HG02763 (cell line): ENCODE data around the gene DMAP1.
"Not testable (repeated sequence)": the region's sequence is repeated elsewhere in the genome, so short reads cannot be mapped to it uniquely, and the experiment has no call there.

ENCODE experiments used
- ATAC-seq: cut with Tn5 transposase; IDR thresholded peaks from one replicate; pipeline ENCODE4 v1.9.1; 2021; ENCODE audit warnings: mild to moderate bottlenecking, moderate library complexity; ENCODE audit not compliant: unreplicated experiment

DMAP1 gene, protein sequence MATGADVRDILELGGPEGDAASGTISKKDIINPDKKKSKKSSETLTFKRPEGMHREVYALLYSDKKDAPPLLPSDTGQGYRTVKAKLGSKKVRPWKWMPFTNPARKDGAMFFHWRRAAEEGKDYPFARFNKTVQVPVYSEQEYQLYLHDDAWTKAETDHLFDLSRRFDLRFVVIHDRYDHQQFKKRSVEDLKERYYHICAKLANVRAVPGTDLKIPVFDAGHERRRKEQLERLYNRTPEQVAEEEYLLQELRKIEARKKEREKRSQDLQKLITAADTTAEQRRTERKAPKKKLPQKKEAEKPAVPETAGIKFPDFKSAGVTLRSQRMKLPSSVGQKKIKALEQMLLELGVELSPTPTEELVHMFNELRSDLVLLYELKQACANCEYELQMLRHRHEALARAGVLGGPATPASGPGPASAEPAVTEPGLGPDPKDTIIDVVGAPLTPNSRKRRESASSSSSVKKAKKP

DNA sequence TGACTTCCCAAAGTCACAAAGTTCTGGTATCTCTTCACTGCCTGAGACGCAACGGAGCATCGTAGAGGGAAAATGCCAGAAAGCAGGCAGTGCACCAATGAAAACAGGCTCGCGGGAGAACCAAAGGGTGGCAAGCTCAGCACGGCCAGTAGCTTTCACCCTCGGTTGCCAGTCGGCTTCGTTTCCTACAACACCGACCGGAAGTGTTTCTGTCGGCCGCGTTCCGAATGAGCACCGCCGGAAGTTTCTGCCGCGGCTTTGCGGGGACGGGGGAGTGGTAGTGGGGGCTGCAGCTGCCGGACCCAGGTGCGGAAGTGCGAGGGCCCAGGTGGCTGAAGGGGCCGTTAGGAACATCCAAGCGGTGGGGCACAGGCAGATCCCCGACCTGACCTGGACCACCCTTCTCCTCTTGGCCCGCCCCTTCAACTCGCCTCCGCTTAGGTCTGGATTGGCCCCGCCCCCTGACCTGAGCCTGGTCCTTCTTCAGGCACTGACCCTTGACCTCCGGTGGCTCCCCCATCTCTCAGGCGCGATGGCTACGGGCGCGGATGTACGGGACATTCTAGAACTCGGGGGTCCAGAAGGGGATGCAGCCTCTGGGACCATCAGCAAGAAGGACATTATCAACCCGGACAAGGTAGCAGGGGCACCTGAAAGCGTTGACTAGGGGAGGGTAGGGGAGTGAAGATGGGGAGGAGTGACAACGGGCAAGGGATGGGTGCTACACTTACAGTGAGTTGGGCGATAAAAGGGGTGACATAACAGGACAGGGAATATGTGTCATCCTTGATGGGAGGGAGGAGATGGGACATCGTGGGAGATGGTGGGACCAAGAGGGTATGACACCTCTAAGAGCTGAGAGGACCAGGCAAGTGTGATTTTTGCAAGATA, at the start of gene DMAP1:
TSS of gene DMAP1 (plus strand) at position 250 of the 891 bp plus-strand sequence. CDS start at position 533, 283 bp downstream.
- ATAC-seq: peak; percentile 53

DNA sequence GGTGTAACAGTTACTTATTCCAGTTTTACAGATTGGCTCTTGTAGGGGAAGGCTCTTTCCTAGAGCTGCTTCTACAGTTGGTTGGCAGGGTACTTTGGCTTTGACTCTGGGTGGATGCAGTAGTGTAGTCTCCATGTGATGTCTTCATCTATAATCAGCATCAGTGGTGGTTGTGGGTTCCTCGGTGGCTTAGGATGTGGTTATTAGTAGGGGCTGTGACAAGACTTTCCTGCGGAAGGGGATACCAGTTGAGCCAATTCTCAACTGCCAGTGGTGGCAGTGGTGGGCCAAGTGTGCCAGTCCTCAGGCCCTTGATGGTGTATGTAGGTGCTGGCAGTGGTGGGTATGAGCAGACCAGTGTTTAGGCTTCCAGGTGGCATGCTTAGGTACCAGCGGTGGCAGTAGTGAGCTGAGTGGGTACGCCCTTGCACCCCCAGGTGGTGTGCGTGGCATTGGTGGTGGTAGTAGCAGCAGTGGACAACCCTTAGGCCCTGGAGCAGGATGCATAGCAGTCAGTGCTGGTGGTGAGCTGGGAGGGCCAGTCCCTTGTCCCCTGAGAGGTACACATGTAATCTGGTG, 44.7 kb upstream of the DMAP1 start:
- ATAC-seq: no peak

DNA sequence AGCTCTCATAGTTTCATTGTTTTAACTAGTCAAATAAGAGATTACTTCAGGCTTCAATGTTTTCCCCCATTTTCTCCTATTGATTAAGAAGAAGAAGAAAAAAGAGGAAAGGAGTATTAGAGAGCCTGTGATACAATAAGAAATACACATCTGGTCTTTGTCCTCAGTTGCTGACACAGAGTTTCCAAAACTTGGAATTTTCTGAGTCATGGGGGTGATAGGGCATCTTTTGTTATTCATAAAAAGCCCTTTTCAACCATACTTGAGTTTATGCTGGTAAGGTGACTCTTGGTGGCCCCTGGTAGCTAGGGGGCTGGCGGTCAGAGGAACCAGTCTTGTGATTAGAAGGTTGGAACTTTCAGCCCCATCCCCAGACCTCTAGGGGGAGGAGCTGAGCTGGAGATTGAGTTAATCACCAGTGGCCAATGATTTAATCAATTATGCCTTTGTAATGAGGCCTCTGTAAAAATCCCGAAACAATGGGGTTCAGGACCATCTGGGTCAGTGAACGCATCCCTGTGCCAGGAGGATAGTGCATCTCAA, 42.9 kb upstream of the DMAP1 start:
- no peak for ATAC-seq

DNA sequence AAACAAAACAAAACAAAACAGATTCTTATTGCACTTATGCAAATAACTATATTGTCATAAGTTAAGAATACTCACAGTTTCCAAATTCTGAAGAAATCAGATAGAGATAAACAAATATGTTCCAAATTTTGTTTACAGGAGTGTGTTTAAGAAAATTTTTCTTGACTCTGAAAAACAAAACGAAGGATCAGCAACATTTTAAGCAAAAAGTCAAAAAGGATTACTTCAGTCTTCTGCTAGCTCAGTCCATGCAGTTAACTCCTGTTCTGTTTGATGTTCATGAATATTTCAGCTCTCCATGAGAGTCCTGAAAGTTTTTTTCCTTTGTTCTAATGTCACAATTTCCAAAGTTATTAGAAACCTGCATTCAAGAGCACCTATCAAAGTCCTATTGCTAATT, 38.6 kb upstream of the DMAP1 start:
- no peak for ATAC-seq

DNA sequence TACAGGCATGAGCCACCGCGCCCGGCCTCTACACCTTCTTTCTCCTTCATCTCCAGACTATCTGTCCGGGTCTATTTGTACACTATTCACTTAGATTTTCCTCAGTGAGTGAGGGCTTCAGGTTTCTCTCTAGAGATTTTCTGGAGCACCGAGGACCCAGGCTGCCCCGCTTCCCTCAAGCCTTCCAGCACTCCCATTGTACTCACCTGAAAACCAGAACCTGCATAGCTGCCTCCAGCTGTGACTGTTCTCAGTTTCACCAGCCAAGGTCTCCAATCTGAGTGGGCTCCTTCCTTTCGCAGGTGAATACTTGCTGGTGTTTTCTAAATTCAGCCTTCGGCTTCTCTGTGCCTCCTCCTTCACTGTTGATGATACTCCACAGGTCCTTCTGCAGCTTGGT, 12.9 kb upstream of the DMAP1 start:
- no peak for ATAC-seq

DNA sequence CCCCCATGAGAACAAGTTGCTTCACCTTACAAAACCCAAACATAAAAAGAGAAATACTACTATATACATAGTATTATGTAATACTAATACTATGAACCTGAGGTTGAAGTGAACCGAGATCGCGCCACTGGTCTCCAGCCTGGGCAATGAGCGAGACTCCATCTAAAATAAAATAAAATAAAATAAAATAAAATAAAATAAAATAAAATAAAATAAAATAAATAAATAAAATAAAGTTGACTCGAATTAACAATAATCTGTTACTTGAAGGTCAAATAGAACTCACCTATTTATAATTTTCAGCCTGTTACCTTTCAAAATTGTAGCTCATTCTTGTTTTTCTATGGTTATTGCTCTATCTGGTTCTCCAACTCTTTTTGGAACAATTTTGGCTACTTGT, 6.7 kb upstream of the DMAP1 start:
- not testable (repeated sequence) for ATAC-seq

DNA sequence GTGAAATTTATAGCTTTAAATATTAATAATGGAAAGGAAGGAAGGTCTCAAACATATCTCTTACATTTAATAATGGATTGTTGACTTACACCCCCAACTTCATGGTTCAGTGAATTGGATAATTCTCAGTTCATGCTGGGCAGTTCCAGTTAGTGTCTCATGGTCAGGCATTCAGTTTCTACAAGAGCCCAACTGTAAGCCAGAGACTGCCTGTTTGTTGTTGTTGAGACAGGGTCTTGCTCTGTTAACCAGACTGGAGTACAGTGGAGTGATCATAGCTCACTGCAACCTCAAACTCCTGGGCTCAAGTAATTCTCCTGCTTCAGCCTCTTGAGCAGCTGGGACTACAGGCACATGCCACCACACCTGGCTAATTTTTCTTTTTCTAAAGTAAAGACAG, 5.0 kb upstream of the DMAP1 start:
- no peak for ATAC-seq

DNA sequence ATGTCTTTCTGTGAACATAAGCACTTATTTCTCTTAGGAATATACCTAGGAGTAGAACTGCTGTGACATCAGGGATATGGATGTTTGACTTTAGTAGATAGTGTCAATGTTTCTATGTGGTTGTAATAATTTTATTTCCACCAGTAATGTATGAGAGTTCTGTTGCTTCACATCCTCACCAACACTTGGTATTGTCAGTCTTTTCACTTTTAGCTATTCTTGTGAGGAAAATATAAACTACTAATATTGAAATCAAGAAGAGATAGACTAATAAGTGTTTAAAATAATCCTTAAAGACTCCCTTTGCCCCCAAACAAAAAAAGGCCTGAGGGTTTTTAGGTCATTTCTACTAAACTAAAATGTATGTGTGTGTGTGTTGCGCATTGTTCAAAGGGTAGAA, 2.7 kb upstream of the DMAP1 start:
- ATAC-seq: no peak

DNA sequence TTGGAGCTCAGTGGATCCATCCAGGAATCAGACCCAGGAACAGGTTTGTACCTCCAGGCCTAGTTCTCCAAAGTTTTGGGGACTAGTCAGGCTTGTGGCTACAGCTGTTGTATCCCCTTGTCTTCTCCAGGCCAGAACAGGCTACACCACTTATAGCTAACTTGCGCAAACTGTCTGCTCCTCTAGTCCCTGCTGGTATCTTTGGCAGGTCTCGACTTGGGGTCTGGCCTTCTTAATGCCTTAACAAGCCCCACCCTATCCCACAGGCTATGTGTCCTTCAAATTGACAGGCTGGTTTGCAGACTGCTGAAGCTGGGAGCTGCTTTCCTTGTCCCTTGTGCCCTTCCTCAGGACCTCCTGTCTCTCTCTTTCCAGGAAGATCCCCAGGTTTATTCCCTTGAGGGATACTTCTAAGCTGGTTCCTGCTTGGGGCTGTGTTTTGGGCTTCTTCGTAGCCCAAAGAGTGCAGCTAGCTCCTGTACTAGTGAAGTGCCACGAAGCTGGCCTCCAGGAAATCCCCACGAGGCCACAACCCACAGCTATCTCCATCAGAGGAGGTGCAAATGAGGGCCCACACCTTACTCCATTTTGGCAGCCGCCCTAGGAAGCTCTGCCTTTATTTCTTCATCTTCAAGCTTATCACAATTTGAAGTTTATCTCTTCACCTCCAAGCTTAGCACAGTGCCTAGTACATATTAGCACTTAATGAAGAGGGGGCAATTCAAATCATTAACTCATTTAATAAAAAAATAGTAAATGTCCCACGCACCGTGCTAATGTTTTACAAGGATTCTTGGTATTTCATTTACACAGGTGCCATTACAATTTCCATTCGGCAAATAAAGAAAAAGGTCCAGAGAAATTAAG, 683 bp upstream of the DMAP1 start:
- no peak for ATAC-seq

DNA sequence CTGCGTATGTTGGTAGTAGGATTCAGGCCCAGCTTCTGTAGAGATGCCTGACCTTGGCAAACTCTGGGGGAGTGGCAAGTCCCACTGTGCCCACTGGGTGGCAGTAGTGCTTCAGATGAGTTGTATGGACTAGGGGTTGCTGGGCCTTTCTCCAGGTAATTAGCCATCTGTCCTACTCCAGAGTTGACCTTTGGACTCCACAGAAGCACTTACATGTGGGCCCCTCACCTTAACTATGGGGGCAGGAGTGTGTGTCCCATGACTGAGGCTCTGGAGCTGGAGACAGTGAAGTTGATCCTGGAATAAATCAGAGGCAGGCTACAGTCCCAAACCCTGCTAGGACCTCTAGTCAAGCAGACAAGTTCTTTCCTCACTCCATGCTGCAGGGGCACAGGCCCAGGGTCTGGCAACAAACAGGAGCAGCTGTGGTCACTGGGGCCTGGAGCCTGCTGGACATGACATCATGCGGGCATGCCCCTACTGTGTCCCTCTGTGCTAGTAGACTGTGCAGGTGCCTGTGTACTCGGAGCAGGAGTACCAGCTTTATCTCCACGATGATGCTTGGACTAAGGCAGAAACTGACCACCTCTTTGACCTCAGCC, 4.6 kb downstream of the DMAP1 start:
- no peak for ATAC-seq

DNA sequence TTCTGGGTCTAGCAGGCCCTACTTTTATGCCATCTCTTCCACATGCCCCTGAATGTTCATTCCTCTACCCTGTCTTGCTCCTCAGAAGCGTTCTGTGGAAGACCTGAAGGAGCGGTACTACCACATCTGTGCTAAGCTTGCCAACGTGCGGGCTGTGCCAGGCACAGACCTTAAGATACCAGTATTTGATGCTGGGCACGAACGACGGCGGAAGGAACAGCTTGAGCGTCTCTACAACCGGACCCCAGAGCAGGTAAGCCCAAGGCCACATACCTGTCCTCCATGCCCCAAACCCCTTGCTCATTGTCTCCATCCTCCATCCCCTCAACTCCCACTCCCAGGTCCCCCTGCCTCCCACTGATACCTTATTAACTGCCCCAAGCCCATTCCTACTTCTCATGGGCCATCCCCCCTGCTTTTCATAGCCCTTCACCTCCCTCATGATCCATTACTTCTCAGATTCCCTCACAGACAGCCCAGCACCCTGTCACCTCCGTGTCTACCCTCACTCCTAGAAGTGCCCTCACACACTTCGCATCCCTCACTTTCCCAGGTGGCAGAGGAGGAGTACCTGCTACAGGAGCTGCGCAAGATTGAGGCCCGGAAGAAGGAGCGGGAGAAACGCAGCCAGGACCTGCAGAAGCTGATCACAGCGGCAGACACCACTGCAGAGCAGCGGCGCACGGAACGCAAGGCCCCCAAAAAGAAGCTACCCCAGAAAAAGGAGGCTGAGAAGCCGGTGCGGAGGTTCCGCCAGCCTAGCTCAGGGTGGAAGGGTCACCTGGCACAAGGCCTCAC, 5.4 kb downstream of the DMAP1 start:
- ATAC-seq: no peak

DNA sequence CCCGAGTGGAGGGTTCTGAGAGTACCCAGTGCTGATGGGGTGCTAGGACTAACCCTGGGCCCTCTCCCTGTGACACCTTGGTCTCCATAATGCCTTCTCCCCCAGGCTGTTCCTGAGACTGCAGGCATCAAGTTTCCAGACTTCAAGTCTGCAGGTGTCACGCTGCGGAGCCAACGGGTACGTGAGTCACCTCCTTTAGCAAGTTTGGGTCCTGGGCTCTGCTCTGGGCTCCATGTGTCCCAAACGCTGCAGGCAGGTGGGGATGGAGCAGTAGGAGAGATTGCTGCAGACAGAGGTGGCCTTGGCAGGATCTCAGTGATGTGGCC, 6.0 kb downstream of the DMAP1 start:
- no peak for ATAC-seq

DNA sequence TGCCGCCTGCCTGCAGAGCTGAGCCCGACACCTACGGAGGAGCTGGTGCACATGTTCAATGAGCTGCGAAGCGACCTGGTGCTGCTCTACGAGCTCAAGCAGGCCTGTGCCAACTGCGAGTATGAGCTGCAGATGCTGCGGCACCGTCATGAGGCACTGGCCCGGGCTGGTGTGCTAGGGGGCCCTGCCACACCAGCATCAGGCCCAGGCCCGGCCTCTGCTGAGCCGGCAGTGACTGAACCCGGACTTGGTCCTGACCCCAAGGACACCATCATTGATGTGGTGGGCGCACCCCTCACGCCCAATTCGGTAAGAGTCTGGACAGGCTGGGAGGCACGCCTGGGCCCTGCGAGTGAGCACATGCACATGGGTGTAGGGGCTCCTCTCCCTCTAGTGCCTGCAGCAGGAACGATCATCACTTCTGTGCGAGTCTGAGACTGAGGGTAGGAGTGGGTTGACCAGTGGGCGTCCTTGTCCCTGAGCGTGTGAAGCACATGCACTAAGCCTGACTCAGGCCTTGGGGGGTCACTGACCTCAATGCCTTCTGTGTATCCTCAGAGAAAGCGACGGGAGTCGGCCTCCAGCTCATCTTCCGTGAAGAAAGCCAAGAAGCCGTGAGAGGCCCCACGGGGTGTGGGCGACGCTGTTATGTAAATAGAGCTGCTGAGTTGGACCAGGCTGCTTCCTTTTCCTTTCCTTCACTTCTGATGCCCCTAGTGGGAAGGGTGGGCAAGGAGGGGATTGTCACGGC, 6.9 kb downstream of the DMAP1 start:
- no peak for ATAC-seq

DNA sequence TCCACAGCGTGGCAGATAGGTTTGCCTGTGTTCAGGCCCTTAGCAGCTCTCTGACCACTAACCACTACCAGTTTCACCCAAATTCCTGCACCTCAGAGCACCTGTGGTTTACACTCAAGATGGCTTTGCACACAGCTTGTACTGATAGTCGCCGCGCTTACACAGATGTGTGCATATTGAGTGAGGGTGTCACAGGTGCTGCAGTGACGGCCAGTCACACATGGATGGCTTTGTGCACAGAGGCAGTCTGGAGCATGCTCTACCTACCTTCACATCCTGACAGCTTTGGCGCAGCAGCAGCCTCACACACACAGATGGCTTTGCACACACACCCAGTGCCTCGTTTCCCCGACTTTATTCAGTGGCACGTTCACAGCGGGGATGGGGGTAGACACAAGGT, 7.5 kb downstream of the DMAP1 start:
- ATAC-seq: no peak

DNA sequence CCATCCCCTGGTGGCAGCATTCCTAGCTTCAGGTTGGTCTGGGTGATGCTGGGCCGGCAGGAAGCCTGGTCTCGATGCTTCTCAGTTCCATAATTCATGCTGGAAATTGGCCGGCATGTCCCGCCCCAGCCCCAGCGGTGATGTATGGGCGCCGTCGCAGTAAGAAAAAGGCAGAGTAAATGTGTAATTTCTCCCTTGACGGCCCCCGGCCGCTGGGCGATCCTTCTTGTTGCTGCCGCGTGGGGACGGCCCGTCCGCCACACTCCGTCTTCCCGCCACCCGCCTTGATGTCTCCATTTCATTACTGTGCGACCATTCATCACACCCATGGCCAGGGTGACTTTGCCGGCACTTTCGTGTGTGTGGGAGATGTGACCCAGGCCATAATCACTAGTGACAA, 8.5 kb downstream of the DMAP1 start:
- ATAC-seq: no peak

DNA sequence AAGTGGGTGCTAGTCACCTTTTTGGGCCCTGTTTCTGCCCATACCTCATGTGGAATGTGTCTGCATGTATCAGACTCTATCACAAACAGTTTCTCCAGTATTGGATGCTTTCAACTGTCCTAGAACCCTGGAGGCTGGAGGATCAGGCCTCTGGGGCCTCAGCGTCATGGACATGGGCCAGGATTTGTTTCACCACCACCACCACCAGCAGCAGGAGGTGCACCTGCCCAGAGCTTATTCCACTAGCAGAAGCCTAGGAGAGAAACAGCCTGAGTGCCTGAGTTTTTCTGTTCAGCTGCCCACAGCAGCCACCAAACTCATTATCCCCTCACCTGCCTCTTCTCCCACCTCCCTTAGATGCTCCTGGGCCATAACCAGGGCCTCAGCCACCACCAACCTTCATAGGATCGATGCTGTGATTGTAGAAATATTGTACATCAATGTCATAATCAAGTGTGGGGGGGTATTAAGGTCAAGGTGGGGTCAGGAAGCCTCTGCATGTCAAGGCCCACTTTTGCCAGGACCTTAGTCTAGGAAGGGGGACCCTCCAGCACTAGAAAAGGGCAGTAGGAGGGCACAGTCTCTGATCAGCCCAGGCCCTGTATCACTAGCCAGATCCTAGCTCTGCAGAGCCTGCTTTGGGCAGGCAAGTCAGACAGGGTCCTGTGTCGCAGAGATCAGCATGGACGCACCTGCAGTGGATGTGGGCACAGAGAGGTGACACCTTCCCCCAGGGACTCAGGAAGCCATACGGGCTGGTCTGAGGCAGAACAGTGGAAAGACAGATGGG, 9.3 kb downstream of the DMAP1 start:
- no peak for ATAC-seq

DNA sequence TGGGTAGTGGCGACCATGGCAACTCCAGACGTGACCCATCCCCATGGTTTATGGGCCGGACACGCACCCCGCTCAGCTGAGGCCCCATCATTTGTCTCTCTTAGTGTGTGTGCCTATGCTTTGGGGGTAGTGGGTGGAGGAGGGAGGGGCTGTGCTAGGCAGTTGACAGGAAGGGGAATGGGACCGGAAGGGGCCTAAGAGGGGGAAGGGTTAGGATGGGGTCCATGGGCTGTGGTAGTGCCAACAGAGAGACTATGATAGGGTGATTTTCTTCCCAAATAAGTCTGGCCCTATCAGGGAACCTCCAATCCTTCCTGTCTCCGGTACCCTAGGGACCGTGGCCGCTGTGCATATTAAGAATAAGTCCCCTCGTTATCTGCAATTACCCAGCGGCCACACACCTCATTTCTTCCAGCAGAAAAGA, 9.9 kb downstream of the DMAP1 start:
- no peak for ATAC-seq

DNA sequence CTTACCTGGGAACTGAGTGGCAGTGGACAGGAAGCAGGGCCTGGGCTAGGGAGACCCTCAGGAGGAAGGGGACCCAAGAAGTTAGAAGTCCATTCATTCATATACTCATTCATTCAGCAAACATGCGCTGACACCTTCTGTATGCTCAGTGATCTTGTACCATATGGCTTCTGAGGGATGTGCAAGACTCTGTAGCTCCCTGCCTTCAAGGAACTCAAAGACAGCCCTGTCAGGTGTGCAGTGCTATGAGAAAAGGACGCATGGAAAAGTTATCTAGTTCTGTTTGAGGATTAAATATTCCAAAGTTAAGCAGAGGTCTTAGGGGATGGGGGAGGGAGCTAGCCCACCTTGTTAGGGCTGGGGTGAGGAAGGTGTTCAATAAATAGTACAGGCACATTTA, 12.5 kb downstream of the DMAP1 start:
- no peak for ATAC-seq
